Measurements from ENCODE around the gene MFSD2A.

DNA sequence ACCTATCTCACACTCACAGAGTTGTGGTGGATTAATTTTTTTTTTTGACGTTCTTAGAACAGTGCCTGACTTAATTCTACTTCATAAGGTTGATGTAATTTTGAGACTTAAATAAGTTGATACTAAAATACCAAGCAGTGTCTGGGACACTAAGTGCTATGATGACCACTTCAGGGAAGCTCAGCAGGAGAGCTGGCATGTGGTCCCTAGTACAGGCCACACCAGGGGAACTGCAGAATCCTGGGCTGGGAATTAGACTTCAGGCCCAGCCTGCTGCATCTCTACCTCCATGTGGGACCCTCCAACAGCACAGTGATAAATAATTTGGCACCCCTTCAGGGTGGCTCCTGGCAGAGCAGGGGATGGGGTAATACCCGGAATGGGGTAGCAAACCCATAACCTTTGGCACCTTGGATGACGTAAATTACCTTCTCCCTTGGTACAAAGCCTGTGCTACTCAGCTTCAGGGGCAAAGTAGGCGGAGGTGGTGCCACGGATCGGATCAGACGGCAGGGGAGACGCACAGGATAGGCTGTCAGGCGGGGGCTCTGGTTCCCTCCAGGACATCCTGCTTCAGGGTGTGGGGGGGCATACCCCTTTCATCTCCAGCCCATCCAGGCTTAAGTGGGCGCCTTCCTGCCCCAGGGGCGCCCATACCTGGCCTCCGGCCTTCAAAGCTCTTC lies 4.8 kb downstream of the MFSD2A start:
- TF ChIP-seq, protein P1, sequence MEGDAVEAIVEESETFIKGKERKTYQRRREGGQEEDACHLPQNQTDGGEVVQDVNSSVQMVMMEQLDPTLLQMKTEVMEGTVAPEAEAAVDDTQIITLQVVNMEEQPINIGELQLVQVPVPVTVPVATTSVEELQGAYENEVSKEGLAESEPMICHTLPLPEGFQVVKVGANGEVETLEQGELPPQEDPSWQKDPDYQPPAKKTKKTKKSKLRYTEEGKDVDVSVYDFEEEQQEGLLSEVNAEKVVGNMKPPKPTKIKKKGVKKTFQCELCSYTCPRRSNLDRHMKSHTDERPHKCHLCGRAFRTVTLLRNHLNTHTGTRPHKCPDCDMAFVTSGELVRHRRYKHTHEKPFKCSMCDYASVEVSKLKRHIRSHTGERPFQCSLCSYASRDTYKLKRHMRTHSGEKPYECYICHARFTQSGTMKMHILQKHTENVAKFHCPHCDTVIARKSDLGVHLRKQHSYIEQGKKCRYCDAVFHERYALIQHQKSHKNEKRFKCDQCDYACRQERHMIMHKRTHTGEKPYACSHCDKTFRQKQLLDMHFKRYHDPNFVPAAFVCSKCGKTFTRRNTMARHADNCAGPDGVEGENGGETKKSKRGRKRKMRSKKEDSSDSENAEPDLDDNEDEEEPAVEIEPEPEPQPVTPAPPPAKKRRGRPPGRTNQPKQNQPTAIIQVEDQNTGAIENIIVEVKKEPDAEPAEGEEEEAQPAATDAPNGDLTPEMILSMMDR (IDR thresholded peaks at IDR 0.05; ENCODE audit: low read depth, low read length, missing input control), result no peak
- TF ChIP-seq, protein P2, sequence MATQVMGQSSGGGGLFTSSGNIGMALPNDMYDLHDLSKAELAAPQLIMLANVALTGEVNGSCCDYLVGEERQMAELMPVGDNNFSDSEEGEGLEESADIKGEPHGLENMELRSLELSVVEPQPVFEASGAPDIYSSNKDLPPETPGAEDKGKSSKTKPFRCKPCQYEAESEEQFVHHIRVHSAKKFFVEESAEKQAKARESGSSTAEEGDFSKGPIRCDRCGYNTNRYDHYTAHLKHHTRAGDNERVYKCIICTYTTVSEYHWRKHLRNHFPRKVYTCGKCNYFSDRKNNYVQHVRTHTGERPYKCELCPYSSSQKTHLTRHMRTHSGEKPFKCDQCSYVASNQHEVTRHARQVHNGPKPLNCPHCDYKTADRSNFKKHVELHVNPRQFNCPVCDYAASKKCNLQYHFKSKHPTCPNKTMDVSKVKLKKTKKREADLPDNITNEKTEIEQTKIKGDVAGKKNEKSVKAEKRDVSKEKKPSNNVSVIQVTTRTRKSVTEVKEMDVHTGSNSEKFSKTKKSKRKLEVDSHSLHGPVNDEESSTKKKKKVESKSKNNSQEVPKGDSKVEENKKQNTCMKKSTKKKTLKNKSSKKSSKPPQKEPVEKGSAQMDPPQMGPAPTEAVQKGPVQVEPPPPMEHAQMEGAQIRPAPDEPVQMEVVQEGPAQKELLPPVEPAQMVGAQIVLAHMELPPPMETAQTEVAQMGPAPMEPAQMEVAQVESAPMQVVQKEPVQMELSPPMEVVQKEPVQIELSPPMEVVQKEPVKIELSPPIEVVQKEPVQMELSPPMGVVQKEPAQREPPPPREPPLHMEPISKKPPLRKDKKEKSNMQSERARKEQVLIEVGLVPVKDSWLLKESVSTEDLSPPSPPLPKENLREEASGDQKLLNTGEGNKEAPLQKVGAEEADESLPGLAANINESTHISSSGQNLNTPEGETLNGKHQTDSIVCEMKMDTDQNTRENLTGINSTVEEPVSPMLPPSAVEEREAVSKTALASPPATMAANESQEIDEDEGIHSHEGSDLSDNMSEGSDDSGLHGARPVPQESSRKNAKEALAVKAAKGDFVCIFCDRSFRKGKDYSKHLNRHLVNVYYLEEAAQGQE (IDR thresholded peaks at IDR 0.05), result peak; percentile 73
- no peak for TF ChIP-seq TAF1 (conservative IDR thresholded peaks at IDR 0.05)
- TF ChIP-seq, protein P3, sequence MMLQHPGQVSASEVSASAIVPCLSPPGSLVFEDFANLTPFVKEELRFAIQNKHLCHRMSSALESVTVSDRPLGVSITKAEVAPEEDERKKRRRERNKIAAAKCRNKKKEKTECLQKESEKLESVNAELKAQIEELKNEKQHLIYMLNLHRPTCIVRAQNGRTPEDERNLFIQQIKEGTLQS (IDR thresholded peaks at IDR 0.05), result peak; percentile 43
- TF ChIP-seq RAD21 (IDR thresholded peaks at IDR 0.05), result peak in 1 of 2 donors; percentile 26
- TF ChIP-seq, protein P4, sequence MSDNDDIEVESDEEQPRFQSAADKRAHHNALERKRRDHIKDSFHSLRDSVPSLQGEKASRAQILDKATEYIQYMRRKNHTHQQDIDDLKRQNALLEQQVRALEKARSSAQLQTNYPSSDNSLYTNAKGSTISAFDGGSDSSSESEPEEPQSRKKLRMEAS (IDR thresholded peaks at IDR 0.05), result peak; percentile 54

All from liver (tissue), 3 donors.